Lower leg skin (tissue), 4 donors: Measurements from ENCODE around the gene NFIB. TPM values are rescaled to one million over a fixed set of nuclear protein-coding genes. Genes with fewer than 3 reads are reported as not detected.

Source experiments
- DNase-seq, 2 donors: peaks; one replicate each; pipeline ENCODE4 v3.0.0-alpha.2; 2019; ENCODE audit warnings: low spot score in 2 of 2
- H3K4me3 ChIP-seq: fragments of 200-600 bp; sonication (generic); 2 replicates; pipeline ENCODE4 v1.5.1; 2017; ENCODE audit warnings: mild to moderate bottlenecking, low read depth; ENCODE audit not compliant: poor library complexity, severe bottlenecking
- POLR2A ChIP-seq, 2 donors: fragments of 450-650 bp; IDR thresholded peaks; one replicate each; pipeline ENCODE4 v1.6.1; 2016 to 2017; ENCODE audit warnings: antibody characterized with exemption in 2 of 2, mild to moderate bottlenecking in 1 of 2, moderate library complexity in 1 of 2
- WGBS, 2 donors: methylation state at CpG; one replicate each; pipeline ENCODE4 v1.1.5; 2018; 5-methylcytosine and 5-hydroxymethylcytosine counted together
- intact Hi-C: fragments of 100-400 bp; cut with DNase I; formaldehyde crosslinking; loops from one replicate; pipeline ENCODE4 v1.15.0; 2023; ENCODE audit warnings: low total_unique reads
- total RNA-seq, 4 donors: library from RNA; depleted of rRNA; stranded (reverse); fragments of >200 nt; gene quantifications; one replicate each; pipeline ENCODE4 v1.1.0, GENCODE V29; 2016
- TF ChIP-seq, protein P1 (sequence below), 3 donors: fragments of 450-650 bp; IDR thresholded peaks; one replicate each; pipeline ENCODE4 v1.5.1; 2016; ENCODE audit warnings: antibody characterized with exemption in 3 of 3, mild to moderate bottlenecking in 3 of 3, moderate library complexity in 2 of 3

The NFIB gene
- total RNA-seq, 4 donors from 2014 or later, result 68.2 to 145 (median 78.6) TPM

DNA sequence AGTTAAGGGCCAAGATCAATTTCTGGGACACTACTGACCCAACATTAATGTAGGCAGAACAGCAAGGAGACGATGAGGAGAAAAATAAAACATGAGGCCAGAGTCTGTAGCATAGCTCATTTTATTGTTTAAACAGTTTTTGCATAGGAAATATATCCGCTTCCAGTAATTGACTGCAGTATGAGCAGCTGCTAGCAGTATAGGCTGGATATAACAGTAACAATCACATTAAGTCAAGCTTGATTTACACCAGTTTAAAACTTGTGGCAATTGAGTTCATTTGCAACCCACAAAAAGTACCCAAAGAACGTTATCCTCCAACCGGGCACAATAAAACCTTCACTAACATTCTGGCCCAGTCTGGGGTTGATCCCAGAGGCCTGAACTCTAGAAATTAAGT lies 232.2 kb downstream of the NFIB start:
- intact Hi-C loops, result no loop called here
- DNase-seq, result no peak
- 82 to 89% methylated on average over 4 of the region's 4 CpGs for WGBS, 2 donors
- TF ChIP-seq, protein P1, sequence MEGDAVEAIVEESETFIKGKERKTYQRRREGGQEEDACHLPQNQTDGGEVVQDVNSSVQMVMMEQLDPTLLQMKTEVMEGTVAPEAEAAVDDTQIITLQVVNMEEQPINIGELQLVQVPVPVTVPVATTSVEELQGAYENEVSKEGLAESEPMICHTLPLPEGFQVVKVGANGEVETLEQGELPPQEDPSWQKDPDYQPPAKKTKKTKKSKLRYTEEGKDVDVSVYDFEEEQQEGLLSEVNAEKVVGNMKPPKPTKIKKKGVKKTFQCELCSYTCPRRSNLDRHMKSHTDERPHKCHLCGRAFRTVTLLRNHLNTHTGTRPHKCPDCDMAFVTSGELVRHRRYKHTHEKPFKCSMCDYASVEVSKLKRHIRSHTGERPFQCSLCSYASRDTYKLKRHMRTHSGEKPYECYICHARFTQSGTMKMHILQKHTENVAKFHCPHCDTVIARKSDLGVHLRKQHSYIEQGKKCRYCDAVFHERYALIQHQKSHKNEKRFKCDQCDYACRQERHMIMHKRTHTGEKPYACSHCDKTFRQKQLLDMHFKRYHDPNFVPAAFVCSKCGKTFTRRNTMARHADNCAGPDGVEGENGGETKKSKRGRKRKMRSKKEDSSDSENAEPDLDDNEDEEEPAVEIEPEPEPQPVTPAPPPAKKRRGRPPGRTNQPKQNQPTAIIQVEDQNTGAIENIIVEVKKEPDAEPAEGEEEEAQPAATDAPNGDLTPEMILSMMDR (IDR thresholded peaks at IDR 0.05), result no peak
- no peak for TF ChIP-seq POLR2A (IDR thresholded peaks at IDR 0.05)
- H3K4me3 ChIP-seq, result no peak overlapping the region

DNA sequence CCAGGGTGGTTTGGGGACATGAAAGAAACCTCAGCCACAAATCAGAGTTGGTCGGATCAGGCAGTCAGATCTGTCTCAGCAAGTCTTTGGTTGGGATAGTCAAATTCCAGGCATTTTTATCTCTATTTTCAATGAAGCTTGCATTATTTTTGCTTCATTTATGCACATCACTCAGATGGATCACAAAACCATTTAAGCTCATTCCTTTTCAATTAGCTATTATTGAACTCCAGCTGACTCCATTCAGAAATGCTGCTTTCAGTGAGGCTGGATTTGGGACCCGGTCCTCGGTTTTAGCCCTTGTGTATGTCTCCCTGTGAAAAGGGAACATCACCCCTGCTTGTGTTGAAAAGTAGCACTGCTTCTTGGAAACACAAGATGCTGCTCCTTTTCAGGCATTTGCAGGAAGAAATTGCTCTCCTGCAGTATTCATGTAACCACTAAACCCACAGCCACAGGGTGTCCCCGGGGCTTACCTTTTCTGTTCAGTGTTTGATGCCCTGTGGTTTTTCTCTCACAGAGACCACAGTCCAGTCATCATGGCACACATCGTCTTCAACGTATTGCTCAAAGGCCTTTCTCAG lies 232.9 kb downstream of the NFIB start:
- H3K4me3 ChIP-seq, result no peak overlapping the region
- intact Hi-C loops, result no loop called here
- no peak for DNase-seq
- 36 to 42% methylated on average over 6 of the region's 6 CpGs for WGBS, 2 donors
- TF ChIP-seq, protein P1 (IDR thresholded peaks at IDR 0.05), result no peak
- no peak for TF ChIP-seq POLR2A (IDR thresholded peaks at IDR 0.05)

DNA sequence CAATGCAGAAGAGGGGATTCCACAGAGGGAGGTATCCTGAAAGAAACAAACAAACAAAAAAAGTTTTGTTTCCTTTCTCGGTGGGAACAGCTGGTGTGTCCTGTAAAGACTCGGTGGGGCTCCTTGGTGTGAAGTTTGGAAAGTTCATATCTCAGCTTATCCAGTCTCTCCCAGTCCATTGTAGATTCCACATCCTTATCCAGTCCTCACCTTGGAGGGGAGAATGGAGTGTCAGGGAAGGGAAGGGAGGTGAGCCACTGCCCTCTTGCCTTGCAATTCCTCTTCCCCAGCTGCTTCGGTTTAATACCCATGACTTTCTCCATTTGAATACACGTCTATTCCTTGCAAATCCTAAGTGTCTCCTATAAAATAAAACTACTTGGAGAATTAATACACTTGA lies 234.5 kb downstream of the NFIB start:
- intact Hi-C loops, result no loop called here
- no peak for TF ChIP-seq POLR2A (IDR thresholded peaks at IDR 0.05)
- TF ChIP-seq, protein P1 (IDR thresholded peaks at IDR 0.05), result no peak
- 84 to 88% methylated on average over 4 of the region's 4 CpGs for WGBS, 2 donors
- no peak overlapping the region for H3K4me3 ChIP-seq
- DNase-seq, result no peak

- DNase-seq, result no peak
- no peak overlapping the region for H3K4me3 ChIP-seq
- TF ChIP-seq POLR2A (IDR thresholded peaks at IDR 0.05), result no peak
- TF ChIP-seq, protein P1 (IDR thresholded peaks at IDR 0.05), result no peak
- intact Hi-C loops, result no loop called here
- 55% methylated on average over 4 of the region's 4 CpGs for WGBS, 2 donors
Observed at GRCh38 chr9:14077672-14078071, 236.3 kb downstream of the NFIB start.

- 58 to 69% methylated on average over 4 of the region's 4 CpGs for WGBS, 2 donors
- H3K4me3 ChIP-seq, result no peak overlapping the region
- TF ChIP-seq, protein P1 (IDR thresholded peaks at IDR 0.05), result no peak
- no peak for TF ChIP-seq POLR2A (IDR thresholded peaks at IDR 0.05)
- no peak for DNase-seq
- intact Hi-C loops, result no loop called here
Observed at GRCh38 chr9:14075218-14075617, 238.7 kb downstream of the NFIB start.

- no peak for TF ChIP-seq POLR2A (IDR thresholded peaks at IDR 0.05)
- TF ChIP-seq, protein P1 (IDR thresholded peaks at IDR 0.05), result no peak
- WGBS, 2 donors, result 63 to 64% methylated on average over 5 of the region's 5 CpGs
- no peak for DNase-seq
- intact Hi-C loops, result no loop called here
- H3K4me3 ChIP-seq, result no peak overlapping the region
Observed at GRCh38 chr9:14072850-14073249, 241.1 kb downstream of the NFIB start.
